Cerebellar nuclear complex (tissue), 1 donor: ENCODE data around the gene ROPN1L.
"Not testable (repeated sequence)": the region's sequence is repeated elsewhere in the genome, so short reads cannot be mapped to it uniquely, and the experiment has no call there.

Source experiments
- DNase-seq, 2 experiments: peaks; one replicate each; lab custom pipeline; 2025; lab: John Stamatoyannopoulos, UW

Gene ROPN1L

GRCh38 chr5:10478436-10478835 lies 36.8 kb downstream of the ROPN1L start:
- no peak for DNase-seq

- DNase-seq = no peak
Measured at GRCh38 chr5:10479154-10479721, 37.6 kb downstream of the ROPN1L start.

- DNase-seq = no peak
Measured at GRCh38 chr5:10480237-10480985, 38.7 kb downstream of the ROPN1L start.

GRCh38 chr5:10481241-10481935 lies 39.7 kb downstream of the ROPN1L start:
- no peak for DNase-seq

GRCh38 chr5:10482791-10483530 lies 41.3 kb downstream of the ROPN1L start:
- DNase-seq = no peak

GRCh38 chr5:10484774-10485141 lies 43.1 kb downstream of the ROPN1L start:
- no peak for DNase-seq

GRCh38 chr5:10485142-10485795 lies 43.6 kb downstream of the ROPN1L start:
- no peak for DNase-seq

GRCh38 chr5:10485897-10486296 lies 44.2 kb downstream of the ROPN1L start:
- DNase-seq = no peak

- DNase-seq = no peak
Measured at GRCh38 chr5:10486511-10487344, 45.0 kb downstream of the ROPN1L start.

- DNase-seq = no peak
Measured at GRCh38 chr5:10488144-10488543, 46.5 kb downstream of the ROPN1L start.

- no peak for DNase-seq
Measured at GRCh38 chr5:10489810-10490426, 48.2 kb downstream of the ROPN1L start.

GRCh38 chr5:10490927-10491672 lies 49.4 kb downstream of the ROPN1L start:
- no peak for DNase-seq

- no peak for DNase-seq
Measured at GRCh38 chr5:10491673-10492026, 50.0 kb downstream of the ROPN1L start.

GRCh38 chr5:10493884-10494283 lies 52.2 kb downstream of the ROPN1L start:
- no peak for DNase-seq

- DNase-seq = not testable (repeated sequence)
Measured at GRCh38 chr5:10494497-10494896, 52.8 kb downstream of the ROPN1L start.

GRCh38 chr5:10497554-10497953 lies 55.9 kb downstream of the ROPN1L start:
- DNase-seq = no peak

GRCh38 chr5:10498350-10498749 lies 56.7 kb downstream of the ROPN1L start:
- DNase-seq = no peak

- DNase-seq = no peak
Measured at GRCh38 chr5:10499066-10499465, 57.4 kb downstream of the ROPN1L start.

- DNase-seq = no peak
Measured at GRCh38 chr5:10499776-10500175, 58.1 kb downstream of the ROPN1L start.

- no peak for DNase-seq
Measured at GRCh38 chr5:10500669-10501068, 59.0 kb downstream of the ROPN1L start.
